DMS53 treated with DMSO at 0.1 percent for 48 hours (cell line): ENCODE measurements around the gene PRPH.
"Not testable (repeated sequence)": the region's sequence is repeated elsewhere in the genome, so short reads cannot be mapped to it uniquely, and the experiment has no call there.

Experiments used
- DNase-seq: peaks from one replicate; lab custom pipeline; 2025; ENCODE audit not compliant: unreplicated experiment; lab: John Stamatoyannopoulos, UW

The PRPH gene

GRCh38 chr12:49276304-49277290 lies 18.4 kb upstream of the PRPH start:
- no peak for DNase-seq

GRCh38 chr12:49277466-49277865 lies 17.5 kb upstream of the PRPH start:
- no peak for DNase-seq

- no peak for DNase-seq
These were observed 15.2 kb upstream of the PRPH start for GRCh38 chr12:49279706-49280159.

GRCh38 chr12:49280545-49280944 lies 14.4 kb upstream of the PRPH start:
- DNase-seq, result not testable (repeated sequence)

GRCh38 chr12:49282302-49282701 lies 12.6 kb upstream of the PRPH start:
- no peak for DNase-seq

- DNase-seq, result not testable (repeated sequence)
These were observed 12.1 kb upstream of the PRPH start for GRCh38 chr12:49282740-49283375.

- no peak for DNase-seq
These were observed 11.2 kb upstream of the PRPH start for GRCh38 chr12:49283541-49284429.

GRCh38 chr12:49284672-49285071 lies 10.3 kb upstream of the PRPH start:
- DNase-seq, result no peak

GRCh38 chr12:49287876-49288275 lies 7.1 kb upstream of the PRPH start:
- DNase-seq, result no peak

- peak; percentile 21 for DNase-seq
These were observed 6.5 kb upstream of the PRPH start for GRCh38 chr12:49288412-49288853.

GRCh38 chr12:49288922-49289555 lies 5.9 kb upstream of the PRPH start:
- DNase-seq, result no peak

- no peak for DNase-seq
These were observed 2.3 kb upstream of the PRPH start for GRCh38 chr12:49292729-49293055.

GRCh38 chr12:49293056-49293956 lies 1.6 kb upstream of the PRPH start:
- no peak for DNase-seq

- DNase-seq, result no peak
These were observed 702 bp upstream of the PRPH start for GRCh38 chr12:49294086-49294803.

GRCh38 chr12:49294804-49295081 lies 204 bp upstream of the PRPH start:
- no peak for DNase-seq

- peak; percentile 70 for DNase-seq
These were observed 1.3 kb downstream of the PRPH start for GRCh38 chr12:49296034-49296835.

- DNase-seq, result peak; percentile 81
These were observed 2.1 kb downstream of the PRPH start for GRCh38 chr12:49296836-49297694.

- DNase-seq, result no peak
These were observed 2.7 kb downstream of the PRPH start for GRCh38 chr12:49297695-49298060.
